B cell (primary cell): ENCODE measurements around the gene FRMPD1.

ENCODE experiments used
- EZH2 ChIP-seq: IDR thresholded peaks from 2 replicates; pipeline ENCODE4 v1.6.1; 2012; ENCODE audit warnings: borderline replicate concordance, low read depth, mild to moderate bottlenecking, moderate library complexity, low read length; ENCODE audit not compliant: insufficient read depth, poor library complexity, severe bottlenecking
- TF ChIP-seq, protein P1 (sequence below): fragments of 200-600 bp; IDR thresholded peaks from one replicate; pipeline ENCODE4 v1.8.0; 2022; ENCODE audit warnings: antibody characterized with exemption, mild to moderate bottlenecking

DNA sequence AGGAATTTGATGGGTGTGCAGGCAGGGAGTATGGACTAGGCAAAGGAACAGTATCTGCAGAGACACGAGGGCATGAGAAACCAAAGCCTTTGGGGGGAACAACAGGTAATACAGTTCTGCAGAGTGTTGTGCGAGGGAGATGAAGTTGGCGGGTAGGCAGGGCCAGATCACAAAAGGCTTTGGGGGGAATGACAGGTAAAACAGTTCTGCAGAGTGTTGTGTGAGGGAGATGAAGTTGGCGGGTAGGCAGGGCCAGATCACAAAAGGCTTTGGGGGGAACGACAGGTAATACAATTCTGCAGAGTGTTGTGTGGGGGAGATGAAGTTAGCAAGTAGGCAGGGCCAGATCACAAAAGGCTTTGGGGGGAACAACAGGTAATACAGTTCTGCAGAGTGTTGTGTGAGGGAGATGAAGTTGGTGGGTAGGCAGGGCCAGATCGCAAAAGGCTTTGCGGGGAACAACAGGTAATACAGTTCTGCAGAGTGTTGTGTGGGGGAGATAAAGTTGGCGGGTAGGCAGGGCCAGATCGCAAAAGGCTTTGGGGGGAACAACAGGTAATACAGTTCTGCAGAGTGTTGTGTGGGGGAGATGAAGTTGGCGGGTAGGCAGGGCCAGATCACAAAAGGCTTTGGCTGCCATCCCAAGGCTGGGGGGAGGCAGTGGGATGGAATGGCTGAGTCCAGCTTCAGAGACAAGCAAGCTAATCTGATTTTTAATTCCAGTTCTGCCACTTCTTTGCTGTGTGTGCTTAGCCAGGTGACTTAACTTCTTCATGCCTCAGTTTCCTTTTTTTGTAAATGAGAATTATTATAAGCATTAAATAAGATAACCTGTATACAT is 33.0 kb downstream of the FRMPD1 start:
- TF ChIP-seq, protein P1, sequence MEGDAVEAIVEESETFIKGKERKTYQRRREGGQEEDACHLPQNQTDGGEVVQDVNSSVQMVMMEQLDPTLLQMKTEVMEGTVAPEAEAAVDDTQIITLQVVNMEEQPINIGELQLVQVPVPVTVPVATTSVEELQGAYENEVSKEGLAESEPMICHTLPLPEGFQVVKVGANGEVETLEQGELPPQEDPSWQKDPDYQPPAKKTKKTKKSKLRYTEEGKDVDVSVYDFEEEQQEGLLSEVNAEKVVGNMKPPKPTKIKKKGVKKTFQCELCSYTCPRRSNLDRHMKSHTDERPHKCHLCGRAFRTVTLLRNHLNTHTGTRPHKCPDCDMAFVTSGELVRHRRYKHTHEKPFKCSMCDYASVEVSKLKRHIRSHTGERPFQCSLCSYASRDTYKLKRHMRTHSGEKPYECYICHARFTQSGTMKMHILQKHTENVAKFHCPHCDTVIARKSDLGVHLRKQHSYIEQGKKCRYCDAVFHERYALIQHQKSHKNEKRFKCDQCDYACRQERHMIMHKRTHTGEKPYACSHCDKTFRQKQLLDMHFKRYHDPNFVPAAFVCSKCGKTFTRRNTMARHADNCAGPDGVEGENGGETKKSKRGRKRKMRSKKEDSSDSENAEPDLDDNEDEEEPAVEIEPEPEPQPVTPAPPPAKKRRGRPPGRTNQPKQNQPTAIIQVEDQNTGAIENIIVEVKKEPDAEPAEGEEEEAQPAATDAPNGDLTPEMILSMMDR, result no peak
- no peak for TF ChIP-seq EZH2
